Ovary (tissue), 9 donors: ENCODE results near the gene SLA2. TPM values are rescaled to one million over a fixed set of nuclear protein-coding genes. Genes with fewer than 3 reads are reported as not detected.
"Not testable (repeated sequence)": the region's sequence is repeated elsewhere in the genome, so short reads cannot be mapped to it uniquely, and the experiment has no call there.

ENCODE experiments used
- DNase-seq, 5 donors: peaks; one replicate each; pipeline ENCODE4 v3.0.0-alpha.2; 2019 to 2020
- H3K27ac ChIP-seq, 2 donors: fragments of 200-600 bp; one replicate each; pipeline versions ENCODE4 v1.5.1 to v1.8.0; 2019 to 2022
- H3K27me3 ChIP-seq: fragments of 200-600 bp; one replicate; pipeline ENCODE4 v1.8.0; 2022
- H3K36me3 ChIP-seq: fragments of 200-600 bp; sonication (generic); one replicate; pipeline ENCODE4 v1.5.1; 2019
- H3K4me1 ChIP-seq: one replicate; pipeline ENCODE4 v1.8.1; 2013; ENCODE audit warnings: mild to moderate bottlenecking, moderate library complexity; ENCODE audit not compliant: insufficient read depth
- H3K4me3 ChIP-seq: fragments of 200-600 bp; sonication (generic); one replicate; pipeline ENCODE4 v1.5.1; 2017
- H3K9me3 ChIP-seq, 2 donors: fragments of 200-600 bp in 1 of 2; sonication (generic) in 1 of 2; one replicate each; pipeline versions ENCODE4 v1.5.1 to v1.8.1; 2013 to 2019; ENCODE audit warnings: mild to moderate bottlenecking in 1 of 2, moderate library complexity in 1 of 2
- EP300 ChIP-seq: sonication (generic); formaldehyde crosslinking; IDR thresholded peaks from one replicate; pipeline ENCODE4 v1.6.1; 2017; ENCODE audit warnings: antibody characterized with exemption
- POLR2A ChIP-seq: fragments of 450-650 bp; IDR thresholded peaks from one replicate; pipeline ENCODE4 v1.6.1; 2017; ENCODE audit warnings: antibody characterized with exemption, mild to moderate bottlenecking, moderate library complexity
- WGBS, 3 donors: extraction: QIAGEN DNeasy Blood & Tissue Kit in 1 of 3; methylation state at CpG; one replicate each; pipeline versions ENCODE4 v1.1.5 to v1.1.7; 2013 to 2017; 5-methylcytosine and 5-hydroxymethylcytosine counted together
- intact Hi-C, 4 donors: fragments of 100-400 bp; cut with DNase I; formaldehyde crosslinking; loops; one replicate each; pipeline versions ENCODE4 v1.11.0 to v1.15.1; 2022 to 2023
- polyA plus RNA-seq, 2 donors: library from polyadenylated mRNA; stranded (reverse); fragments of 200-250 nt in 1 of 2; fragments of 350-450 nt in 1 of 2; fragmentation: Illumina TruSeq in 1 of 2; extraction: RNeasy Lipid Tissue Mini Kit (QIAGEN cat#74804) in 1 of 2; gene quantifications; one replicate each; pipeline ENCODE4 v1.2.3, GENCODE V29; 2013 to 2014
- total RNA-seq, 7 donors: library from RNA; depleted of rRNA in 2 of 7; stranded (reverse); fragments of >200 nt in 2 of 7; fragmentation: NEBNext Ultra II Directional in 3 of 7; extraction: Animal tissue kit (Norgen Biotek cat#: 25700) in 3 of 7; gene quantifications; one replicate each; pipeline versions ENCODE4 v1.1.0 to v1.2.4, GENCODE V29; 2016 to 2023
- TF ChIP-seq, protein P1 (sequence below), 3 donors: fragments of 450-650 bp in 2 of 3; fragments of 200-600 bp in 1 of 3; IDR thresholded peaks; one replicate each; pipeline versions ENCODE4 v1.5.1 to v1.8.0; 2016 to 2022; ENCODE audit warnings: antibody characterized with exemption in 3 of 3, mild to moderate bottlenecking in 1 of 3
- donor health status: DM: no; HTN: no; CAD: no; lungs with moderate emphysema.
- donor health status: DM: no; HTN: no; CAD: no.
- donor health status: Bipolar disorder and iron deficiency.
- donor health status: DM: yes; HTN: yes; CAD: no.
- donor health status: DM: no; HTN: no; CAD: no.
- donor health status: DM: yes; HTN: yes; CAD: no.

Gene SLA2
- total and polyA plus RNA-seq, 9 donors: 0.10 to 1.1 (median 0.29) TPM; not detected in 1

GRCh38 chr20:36676701-36677421 is 30.9 kb upstream of the SLA2 start:
- TF ChIP-seq POLR2A: no peak
- no peak for TF ChIP-seq EP300
- TF ChIP-seq, protein P1, sequence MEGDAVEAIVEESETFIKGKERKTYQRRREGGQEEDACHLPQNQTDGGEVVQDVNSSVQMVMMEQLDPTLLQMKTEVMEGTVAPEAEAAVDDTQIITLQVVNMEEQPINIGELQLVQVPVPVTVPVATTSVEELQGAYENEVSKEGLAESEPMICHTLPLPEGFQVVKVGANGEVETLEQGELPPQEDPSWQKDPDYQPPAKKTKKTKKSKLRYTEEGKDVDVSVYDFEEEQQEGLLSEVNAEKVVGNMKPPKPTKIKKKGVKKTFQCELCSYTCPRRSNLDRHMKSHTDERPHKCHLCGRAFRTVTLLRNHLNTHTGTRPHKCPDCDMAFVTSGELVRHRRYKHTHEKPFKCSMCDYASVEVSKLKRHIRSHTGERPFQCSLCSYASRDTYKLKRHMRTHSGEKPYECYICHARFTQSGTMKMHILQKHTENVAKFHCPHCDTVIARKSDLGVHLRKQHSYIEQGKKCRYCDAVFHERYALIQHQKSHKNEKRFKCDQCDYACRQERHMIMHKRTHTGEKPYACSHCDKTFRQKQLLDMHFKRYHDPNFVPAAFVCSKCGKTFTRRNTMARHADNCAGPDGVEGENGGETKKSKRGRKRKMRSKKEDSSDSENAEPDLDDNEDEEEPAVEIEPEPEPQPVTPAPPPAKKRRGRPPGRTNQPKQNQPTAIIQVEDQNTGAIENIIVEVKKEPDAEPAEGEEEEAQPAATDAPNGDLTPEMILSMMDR (IDR thresholded peaks at IDR 0.05): no peak
- Histone ChIP-seq H3K27ac (no peak overlapping the region), H3K4me1 (no peaks in the 10 kb centered on the region), H3K36me3 (no peaks in the 10 kb centered on the region), H3K4me3 (no peak overlapping the region), H3K27me3 (no peaks in the 10 kb centered on the region), H3K9me3 (no peaks in the 10 kb centered on the region)
- WGBS, 3 donors: 95% methylated on average over 26 to 27 of the region's 27 CpGs
- intact Hi-C loops: no loop called here
- DNase-seq: peak in 1 of 5 donors; percentile 22

DNA sequence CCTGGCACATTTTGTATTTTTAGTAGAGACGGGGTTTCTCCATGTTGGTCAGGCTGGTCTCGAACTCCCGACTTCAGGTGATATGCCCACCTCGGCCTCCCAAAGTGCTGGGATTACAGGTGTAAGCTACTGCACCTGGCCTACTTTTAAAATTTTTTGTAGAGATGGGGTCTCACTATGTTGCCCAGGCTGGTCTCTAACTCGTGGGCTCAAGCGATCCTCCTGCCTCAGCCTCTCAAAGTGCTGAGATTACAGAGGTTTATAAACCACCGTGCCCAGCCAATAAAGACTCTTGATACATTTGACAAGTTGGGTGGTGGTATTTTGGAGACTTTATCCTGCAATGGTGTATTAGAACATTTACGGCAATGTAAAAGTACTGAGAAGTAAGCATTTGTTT is 29.5 kb upstream of the SLA2 start:
- WGBS, 3 donors: 92 to 97% (median 97%) methylated on average over 8 of the region's 8 CpGs
- intact Hi-C loops, H3K36me3 ChIP-seq: not testable (repeated sequence)

DNA sequence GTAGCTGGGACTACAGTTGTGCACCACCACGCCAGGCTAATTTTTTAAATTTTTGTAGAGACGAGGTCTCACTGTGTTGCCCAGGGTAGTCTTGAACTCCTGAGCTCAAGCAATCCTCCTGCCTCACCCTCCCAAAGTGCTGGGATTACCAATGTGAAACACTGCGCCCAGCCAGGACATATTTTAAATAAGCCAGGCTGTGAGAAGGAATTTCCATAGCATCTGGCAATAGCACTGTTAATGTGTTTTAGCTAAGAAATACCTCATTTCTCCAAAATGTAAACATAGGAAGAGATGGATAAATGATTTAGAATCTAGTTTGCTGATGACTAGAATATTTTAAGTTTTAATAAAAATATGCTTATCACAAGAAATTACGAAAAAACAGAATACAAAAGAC is 27.0 kb upstream of the SLA2 start:
- DNase-seq: no peak
- TF ChIP-seq, protein P1 (IDR thresholded peaks at IDR 0.05): no peak
- TF ChIP-seq POLR2A (no peak), EP300 (no peak)
- intact Hi-C loops: no loop called here
- Histone ChIP-seq H3K36me3 (no peaks in the 10 kb centered on the region), H3K27me3 (no peaks in the 10 kb centered on the region), H3K4me1 (no peaks in the 10 kb centered on the region), H3K4me3 (no peak overlapping the region), H3K9me3 (no peaks in the 10 kb centered on the region), H3K27ac (no peak overlapping the region)
- 61 to 68% (median 66%) methylated on average over 4 of the region's 4 CpGs for WGBS, 3 donors

More for the DNA sequence above, 29.5 kb upstream of the SLA2 start:
- not testable (repeated sequence) for DNase-seq, H3K9me3 ChIP-seq, H3K4me1 ChIP-seq, H3K4me3 ChIP-seq, H3K27ac ChIP-seq, H3K27me3 ChIP-seq

DNA sequence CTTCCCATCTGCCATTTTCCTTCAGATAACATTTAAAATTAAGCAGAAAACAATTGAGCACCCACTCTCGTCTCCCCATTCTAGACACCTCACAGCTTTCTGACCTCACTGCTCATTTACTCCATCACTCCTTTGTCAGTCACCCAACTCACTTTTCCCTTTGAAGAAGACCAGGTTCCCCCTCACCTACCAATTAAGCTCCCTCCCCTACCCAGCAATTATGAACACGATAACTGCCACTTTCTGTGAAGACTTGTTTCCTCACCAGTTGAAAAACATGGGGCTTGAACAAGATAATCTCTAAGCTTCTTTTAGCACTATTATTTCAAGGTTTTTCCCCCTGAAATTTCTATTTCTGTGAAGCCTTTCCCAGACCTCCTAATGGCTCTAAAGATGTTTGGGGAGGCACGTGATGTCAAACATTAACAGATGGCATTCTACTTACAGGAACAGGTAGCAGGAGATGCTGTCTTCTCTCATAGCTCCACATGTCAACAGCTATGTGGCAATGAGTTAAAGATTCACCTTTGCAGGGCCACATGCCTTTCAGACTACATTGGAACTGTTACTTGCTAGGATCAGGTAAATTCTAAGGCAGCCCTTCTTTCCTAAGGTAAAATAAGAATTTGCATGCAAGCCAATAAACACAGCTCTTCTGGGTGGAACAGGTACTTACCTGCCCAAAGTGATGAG is 24.8 kb upstream of the SLA2 start:
- H3K27ac ChIP-seq: no peak overlapping the region
- no peaks in the 10 kb centered on the region for H3K9me3 ChIP-seq
- TF ChIP-seq POLR2A: no peak
- TF ChIP-seq EP300: no peak
- TF ChIP-seq, protein P1 (IDR thresholded peaks at IDR 0.05): no peak
- H3K27me3 ChIP-seq: no peaks in the 10 kb centered on the region
- 92 to 99% (median 96%) methylated on average over 3 of the region's 3 CpGs for WGBS, 3 donors
- no peaks in the 10 kb centered on the region for H3K36me3 ChIP-seq
- no peaks in the 10 kb centered on the region for H3K4me1 ChIP-seq
- intact Hi-C loops: no loop called here
- DNase-seq: no peak
- H3K4me3 ChIP-seq: no peak overlapping the region

DNA sequence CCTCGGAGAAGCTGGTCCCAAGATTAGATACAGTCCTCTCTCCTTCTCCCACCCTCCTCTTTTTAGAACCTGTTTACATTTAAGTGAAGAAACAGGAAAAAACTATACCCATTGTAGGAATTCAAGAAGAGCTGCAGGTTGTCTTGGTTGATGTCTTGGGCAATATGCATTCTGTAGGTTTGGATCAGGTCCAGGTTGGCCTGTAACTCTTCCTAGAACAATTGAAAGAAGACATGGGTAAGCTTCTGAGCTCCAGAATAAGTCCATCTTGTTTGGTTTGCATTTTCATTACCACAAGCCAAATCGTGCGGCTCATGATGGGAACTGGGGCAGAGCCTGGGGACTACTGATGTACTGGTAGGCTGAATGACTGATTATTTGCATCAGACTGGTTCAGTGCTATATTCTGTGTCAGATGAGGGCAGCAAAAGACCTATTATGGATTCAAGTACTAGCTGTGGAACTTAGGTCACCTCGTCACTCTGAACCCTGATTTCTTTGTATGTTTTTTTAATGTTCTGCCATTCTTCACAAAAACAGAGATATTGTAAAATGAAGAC is 20.3 kb upstream of the SLA2 start:
- Histone ChIP-seq H3K27me3 (no peaks in the 10 kb centered on the region), H3K4me1 (no peaks in the 10 kb centered on the region), H3K4me3 (no peak overlapping the region), H3K27ac (no peak overlapping the region), H3K9me3 (no peaks in the 10 kb centered on the region), H3K36me3 (no peaks in the 10 kb centered on the region)
- 67 to 75% (median 70%) methylated on average over 4 of the region's 4 CpGs for whole genome bisulfite sequencing, 3 donors
- intact Hi-C loops: no loop called here
- TF ChIP-seq, protein P1 (IDR thresholded peaks at IDR 0.05): no peak
- no peak for TF ChIP-seq EP300
- TF ChIP-seq POLR2A: no peak
- no peak for DNase-seq
